B cell (primary cell): Measurements from ENCODE around the gene MAPK14. TPM values are rescaled to one million over a fixed set of nuclear protein-coding genes. Genes with fewer than 3 reads are reported as not detected.

Experiments used
- ATAC-seq: fragments of 200-7000 bp; cut with Tn5 transposase; one replicate; pipeline ENCODE4 v1.10.0; 2021; ENCODE audit warnings: low read depth, mild to moderate bottlenecking, moderate number of reproducible peaks, moderate library complexity
- CTCF ChIA-PET: fragments of 350-600 bp; sonication (Branson Sonifier 250); formaldehyde crosslinking; loops from one replicate; lab custom pipeline; 2021; ENCODE audit warnings: antibody characterized with exemption, inconsistent platforms; lab: Charles Lee
- POLR2A ChIA-PET: fragments of 350-600 bp; sonication (Branson Sonifier 250); formaldehyde crosslinking; loops from one replicate; lab custom pipeline; 2021; ENCODE audit warnings: antibody characterized with exemption; lab: Charles Lee
- DNase-seq: peaks from one replicate; pipeline ENCODE4 v3.0.0; 2013
- H2AFZ ChIP-seq: 2 replicates; pipeline ENCODE4 v1.6.1; 2012; ENCODE audit warnings: mild to moderate bottlenecking, low read depth, low read length; ENCODE audit not compliant: insufficient read depth, poor library complexity, severe bottlenecking
- H3K27ac ChIP-seq, 2 donors: 1 replicate in 1 of 2; 2 replicates in 1 of 2; pipeline ENCODE4 v1.5.1; 2012 to 2013; ENCODE audit warnings: low read length in 2 of 2, mild to moderate bottlenecking in 2 of 2, moderate library complexity in 1 of 2
- H3K27me3 ChIP-seq, 4 experiments: fragments of 200-600 bp in 1 of 4; sonication (generic) in 1 of 4; replicated peaks in 1 of 4; 1 replicate in 2 of 4; 2 replicates in 2 of 4; pipeline versions ENCODE4 v1.6.1 to v1.7.0; 2013 to 2016; ENCODE audit warnings: low read length in 3 of 4, mild to moderate bottlenecking in 2 of 4, mixed read lengths in 1 of 4, moderate library complexity in 1 of 4; ENCODE audit not compliant: insufficient read depth in 4 of 4, control insufficient read depth in 3 of 4; ENCODE audit errors: control extremely low read depth in 1 of 4
- H3K36me3 ChIP-seq, 2 experiments: replicated peaks in 1 of 2; 1 replicate in 1 of 2; 2 replicates in 1 of 2; pipeline versions ENCODE4 v1.6.1 to v1.7.1; 2013; ENCODE audit warnings: low read length in 1 of 2; ENCODE audit not compliant: insufficient read depth in 2 of 2, control insufficient read depth in 1 of 2; ENCODE audit errors: control extremely low read depth in 1 of 2, extremely low read depth in 1 of 2
- H3K4me1 ChIP-seq, 2 donors: fragments of 200-600 bp in 1 of 2; sonication (generic) in 1 of 2; 1 replicate in 1 of 2; 2 replicates in 1 of 2; pipeline versions ENCODE4 v1.5.1 to v1.6.1; 2013 to 2017; ENCODE audit warnings: low read length in 2 of 2; ENCODE audit not compliant: control insufficient read depth in 2 of 2, insufficient read depth in 2 of 2
- H3K4me2 ChIP-seq: replicated peaks from 2 replicates; pipeline ENCODE3; 2012; ENCODE audit warnings: mild to moderate bottlenecking, low read depth, low read length; ENCODE audit not compliant: poor library complexity, severe bottlenecking
- H3K4me3 ChIP-seq, 5 experiments: fragments of 200-600 bp in 1 of 5; sonication (generic) in 1 of 5; 1 replicate in 3 of 5; 2 replicates in 2 of 5; pipeline versions ENCODE4 v1.5.1 to v1.7.0; 2011 to 2016; ENCODE audit warnings: low read length in 4 of 5, mild to moderate bottlenecking in 4 of 5, low read depth in 2 of 5, control low read depth in 1 of 5, moderate library complexity in 1 of 5; ENCODE audit not compliant: insufficient read depth in 1 of 5; ENCODE audit errors: control extremely low read depth in 1 of 5, extremely low read depth in 1 of 5
- H3K79me2 ChIP-seq: fragments of 200-600 bp; sonication (generic); one replicate; pipeline ENCODE4 v1.6.0; 2016; ENCODE audit warnings: low read length; ENCODE audit not compliant: control insufficient read depth, insufficient read depth
- H3K9ac ChIP-seq: fragments of 200-600 bp; sonication (generic); 2 replicates; pipeline ENCODE4 v1.6.1; 2017; ENCODE audit warnings: mild to moderate bottlenecking, low read length, moderate library complexity
- H3K9me3 ChIP-seq, 3 donors: one replicate each; pipeline versions ENCODE4 v1.6.1 to v1.7.1; 2013; ENCODE audit warnings: low read length in 2 of 3; ENCODE audit not compliant: control insufficient read depth in 2 of 3, insufficient read depth in 1 of 3; ENCODE audit errors: control extremely low read depth in 1 of 3
- H4K20me1 ChIP-seq: 2 replicates; pipeline ENCODE4 v1.6.0; 2012; ENCODE audit warnings: mild to moderate bottlenecking, low read length; ENCODE audit not compliant: insufficient read depth, control insufficient read depth, poor library complexity, severe bottlenecking
- H3K27ac Mint-ChIP-seq: one replicate; pipeline ENCODE4 v1.8.0; 2021; ENCODE audit warnings: mixed read lengths
- H3K27me3 Mint-ChIP-seq: one replicate; pipeline ENCODE4 v1.8.0; 2021; ENCODE audit warnings: mixed read lengths
- H3K4me1 Mint-ChIP-seq: one replicate; pipeline ENCODE4 v1.8.0; 2021; ENCODE audit warnings: mixed read lengths
- H3K4me3 Mint-ChIP-seq: one replicate; pipeline ENCODE4 v1.8.0; 2021; ENCODE audit warnings: mixed read lengths
- H3K9me3 Mint-ChIP-seq: one replicate; pipeline ENCODE4 v1.8.0; 2022; ENCODE audit warnings: mixed read lengths; ENCODE audit not compliant: insufficient read depth
- EZH2 ChIP-seq: IDR thresholded peaks from 2 replicates; pipeline ENCODE4 v1.6.1; 2012; ENCODE audit warnings: borderline replicate concordance, low read depth, mild to moderate bottlenecking, moderate library complexity, low read length; ENCODE audit not compliant: insufficient read depth, poor library complexity, severe bottlenecking
- WGBS: methylation state at CpG from one replicate; pipeline ENCODE4 v1.1.5; 2013; ENCODE audit warnings: missing lambda C conversion rate; ENCODE audit not compliant: insufficient coverage; 5-methylcytosine and 5-hydroxymethylcytosine counted together
- intact Hi-C: fragments of 100-400 bp; cut with micrococcal nuclease; formaldehyde crosslinking; loops from one replicate; pipeline ENCODE4 v1.10.0; 2022
- polyA plus RNA-seq: library from polyadenylated mRNA; depleted of rRNA; stranded (reverse); fragments of >200 nt; gene quantifications from 2 replicates; pipeline ENCODE4 v1.2.3, GENCODE V29; 2012
- total RNA-seq, 2 donors: library from RNA; stranded (reverse); fragments of 120-200 nt in 1 of 2; gene quantifications; 1 replicate in 1 of 2; 2 replicates in 1 of 2; pipeline versions ENCODE4 v1.2.3 to v1.2.4, GENCODE V29; 2013 to 2022
- TF ChIP-seq, protein P1 (sequence below): fragments of 200-600 bp; IDR thresholded peaks from one replicate; pipeline ENCODE4 v1.8.0; 2022; ENCODE audit warnings: antibody characterized with exemption, mild to moderate bottlenecking

Gene MAPK14
- total and polyA plus RNA-seq, 2 donors (not counting 1 experiment from before 2014, with no cell fraction given), result 19.5 to 50.4 TPM

DNA sequence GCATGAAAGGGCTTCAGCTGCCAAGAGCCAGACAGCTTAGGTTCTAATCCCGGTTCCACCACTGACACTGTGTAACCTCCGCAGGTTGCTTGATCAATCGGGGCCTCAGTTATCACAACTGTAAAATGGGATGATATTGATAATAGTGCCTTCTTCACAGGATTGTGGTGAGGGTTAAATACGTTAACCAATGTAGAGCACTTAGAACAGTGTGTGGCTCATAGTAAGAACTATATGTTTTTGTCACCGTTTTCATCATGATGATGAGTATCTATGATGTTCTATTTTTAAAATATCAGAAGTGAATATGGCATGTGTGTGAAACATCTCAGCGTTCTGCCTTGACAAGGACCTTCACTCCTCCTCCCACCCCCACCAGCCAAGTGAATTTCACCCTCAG lies 92.4 kb downstream of the MAPK14 start:
- peak overlapping the region; percentile 64 for H3K9ac ChIP-seq
- peak overlapping the region; percentile 95 to 96 for H3K27ac ChIP-seq
- H3K4me2 ChIP-seq, result peak overlapping the region; percentile 77
- no peak overlapping the region for H2AFZ ChIP-seq
- POLR2A ChIA-PET, result interaction anchor here (0.5 to 1.9 kb wide), 6 partner anchors 9 to 1323 kb away, joined by 5 to 15 read pairs (median 6); partner anchors contain the start of genes MAPK13 and MAPK14
- TF ChIP-seq, protein P1, sequence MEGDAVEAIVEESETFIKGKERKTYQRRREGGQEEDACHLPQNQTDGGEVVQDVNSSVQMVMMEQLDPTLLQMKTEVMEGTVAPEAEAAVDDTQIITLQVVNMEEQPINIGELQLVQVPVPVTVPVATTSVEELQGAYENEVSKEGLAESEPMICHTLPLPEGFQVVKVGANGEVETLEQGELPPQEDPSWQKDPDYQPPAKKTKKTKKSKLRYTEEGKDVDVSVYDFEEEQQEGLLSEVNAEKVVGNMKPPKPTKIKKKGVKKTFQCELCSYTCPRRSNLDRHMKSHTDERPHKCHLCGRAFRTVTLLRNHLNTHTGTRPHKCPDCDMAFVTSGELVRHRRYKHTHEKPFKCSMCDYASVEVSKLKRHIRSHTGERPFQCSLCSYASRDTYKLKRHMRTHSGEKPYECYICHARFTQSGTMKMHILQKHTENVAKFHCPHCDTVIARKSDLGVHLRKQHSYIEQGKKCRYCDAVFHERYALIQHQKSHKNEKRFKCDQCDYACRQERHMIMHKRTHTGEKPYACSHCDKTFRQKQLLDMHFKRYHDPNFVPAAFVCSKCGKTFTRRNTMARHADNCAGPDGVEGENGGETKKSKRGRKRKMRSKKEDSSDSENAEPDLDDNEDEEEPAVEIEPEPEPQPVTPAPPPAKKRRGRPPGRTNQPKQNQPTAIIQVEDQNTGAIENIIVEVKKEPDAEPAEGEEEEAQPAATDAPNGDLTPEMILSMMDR, result no peak
- TF ChIP-seq EZH2, result no peak
- no peaks in the 10 kb centered on the region for H3K36me3 ChIP-seq
- ATAC-seq (no peak), DNase-seq (no peak)
- Mint-ChIP-seq H3K4me1 (peaks cover 91% of the 10 kb centered on the region), H3K27ac (peak overlapping the region; percentile 97), H3K9me3 (no peaks in the 10 kb centered on the region), H3K27me3 (no peaks in the 10 kb centered on the region), H3K4me3 (peak overlapping the region; percentile 89)
- H4K20me1 ChIP-seq, result no peaks in the 10 kb centered on the region
- 56% methylated on average over 4 of the region's 6 CpGs for WGBS
- H3K4me1 ChIP-seq, result peaks cover 91 to 98% of the 10 kb centered on the region in 2 donors
- intact Hi-C loops, result loop anchor here (1.0 to 5.0 kb wide), 3 partner anchors 11 to 242 kb away; partner anchors contain the start of gene MAPK14
- H3K27me3 ChIP-seq, result no peaks in the 10 kb centered on the region
- H3K9me3 ChIP-seq, result peaks cover 0 to 5% (median 0%) of the 10 kb centered on the region in 3 donors
- H3K4me3 ChIP-seq, result peak overlapping the region in 2 of 5 experiments; percentile 53 to 54
- CTCF ChIA-PET, result interaction anchor here (1.2 to 4.3 kb wide), 8 partner anchors 9 to 221 kb away, joined by 3 to 61 read pairs (median 8); partner anchors contain the start of gene MAPK14
- peaks cover 17% of the 10 kb centered on the region for H3K79me2 ChIP-seq

DNA sequence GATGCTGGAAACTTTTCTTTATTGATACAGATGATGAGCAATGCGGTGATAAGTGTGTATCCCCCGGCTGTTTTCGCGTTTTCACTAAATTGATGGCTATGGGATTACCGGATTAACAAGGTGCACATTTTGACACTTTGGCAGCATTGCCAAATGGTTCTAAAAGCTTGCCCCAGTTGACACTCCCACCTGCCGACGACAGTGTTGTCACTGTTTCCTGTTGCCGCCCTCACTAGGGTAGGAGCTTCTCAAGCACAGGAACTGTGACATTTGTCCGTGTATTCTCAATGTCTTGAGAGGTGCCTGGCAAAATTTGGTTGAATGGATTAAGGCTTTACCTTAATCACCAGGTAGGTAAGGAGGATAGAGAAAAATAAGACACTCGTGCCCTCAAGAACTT lies 92.9 kb downstream of the MAPK14 start:
- WGBS, result 5% methylated on average over 3 of the region's 10 CpGs
- peak overlapping the region; percentile 31 for H2AFZ ChIP-seq
- Mint-ChIP-seq H3K4me1 (peaks cover 87% of the 10 kb centered on the region), H3K27ac (peak overlapping the region; percentile 97), H3K9me3 (no peaks in the 10 kb centered on the region), H3K27me3 (no peaks in the 10 kb centered on the region), H3K4me3 (peak overlapping the region; percentile 89)
- no peak for TF ChIP-seq EZH2
- TF ChIP-seq, protein P1, result no peak
- H3K4me2 ChIP-seq, result peak overlapping the region; percentile 77
- intact Hi-C loops, result loop anchor here (1.0 to 5.0 kb wide), 3 partner anchors 11 to 242 kb away; partner anchors contain the start of gene MAPK14
- peaks cover 17% of the 10 kb centered on the region for H3K79me2 ChIP-seq
- no peaks in the 10 kb centered on the region for H4K20me1 ChIP-seq
- peaks cover 87 to 94% of the 10 kb centered on the region in 2 donors for H3K4me1 ChIP-seq
- no peaks in the 10 kb centered on the region for H3K36me3 ChIP-seq
- ChIA-PET POLR2A (interaction anchor here (0.5 to 1.9 kb wide), 6 partner anchors 10 to 1322 kb away, joined by 5 to 15 read pairs (median 6); partner anchors contain the start of genes MAPK13 and MAPK14), CTCF (interaction anchor here (0.9 to 4.3 kb wide), 15 partner anchors 9 to 220 kb away, joined by 3 to 61 read pairs (median 5); partner anchors contain the start of genes MAPK13 and MAPK14)
- H3K27ac ChIP-seq, result peak overlapping the region; percentile 95 to 96
- peak overlapping the region; percentile 27 to 54 (median 40) for H3K4me3 ChIP-seq
- ATAC-seq (peak; percentile 64), DNase-seq (peak; percentile 83)
- H3K9me3 ChIP-seq, result peaks cover 0 to 5% (median 0%) of the 10 kb centered on the region in 3 donors
- peak overlapping the region; percentile 64 for H3K9ac ChIP-seq
- H3K27me3 ChIP-seq, result no peaks in the 10 kb centered on the region
